NCI-H2107 treated with DMSO at 0.1 percent for 48 hours (cell line): ENCODE measurements around the gene ZNF804B.

Experiments used
- DNase-seq: peaks from one replicate; lab custom pipeline; 2025; ENCODE audit not compliant: unreplicated experiment; lab: John Stamatoyannopoulos, UW

ZNF804B gene

GRCh38 chr7:89247207-89247606 is 487.7 kb downstream of the ZNF804B start:
- DNase-seq, result no peak

- no peak for DNase-seq
Observed at GRCh38 chr7:89259085-89259484, 499.6 kb downstream of the ZNF804B start.

GRCh38 chr7:89264126-89264525 is 504.6 kb downstream of the ZNF804B start:
- DNase-seq, result no peak

DNA sequence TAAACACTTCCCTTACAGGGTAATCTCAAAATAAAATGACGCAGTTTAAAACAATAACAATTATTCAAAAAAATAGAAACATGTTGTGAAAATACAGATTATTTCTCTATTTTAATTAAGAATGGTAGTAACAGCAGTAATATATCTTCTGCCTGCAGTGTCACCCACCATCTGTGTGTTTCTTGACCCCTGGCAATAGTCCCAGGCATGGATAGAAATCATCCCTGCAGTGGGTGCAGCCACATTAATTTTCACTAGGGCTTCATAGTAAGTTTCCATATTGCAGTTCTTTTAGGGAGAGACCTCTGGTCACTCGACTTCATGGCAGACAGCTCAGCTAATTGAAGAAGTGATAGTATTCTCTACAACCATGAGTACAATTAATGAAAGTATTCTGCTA is 506.1 kb downstream of the ZNF804B start:
- DNase-seq, result no peak

GRCh38 chr7:89283302-89283701 is 523.8 kb downstream of the ZNF804B start:
- no peak for DNase-seq

DNA sequence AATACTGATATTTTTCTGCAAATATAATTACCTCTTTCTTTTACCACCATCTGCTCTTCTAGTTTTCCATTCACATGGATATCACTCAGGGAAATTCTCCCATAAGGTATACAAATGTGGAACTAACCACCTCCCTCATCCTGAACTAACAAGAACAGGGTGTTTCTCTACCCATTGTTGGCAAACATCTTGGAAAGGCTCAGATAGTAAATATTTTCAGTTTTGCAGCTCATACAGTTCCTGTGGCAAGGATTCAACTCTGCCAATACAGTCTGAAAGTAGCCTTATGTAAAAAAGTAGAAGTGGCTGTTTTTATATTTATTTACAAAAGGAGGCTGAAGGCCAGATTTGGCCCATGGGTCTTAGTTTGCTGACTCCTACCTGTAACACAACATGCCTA is 549.0 kb downstream of the ZNF804B start:
- DNase-seq, result no peak

DNA sequence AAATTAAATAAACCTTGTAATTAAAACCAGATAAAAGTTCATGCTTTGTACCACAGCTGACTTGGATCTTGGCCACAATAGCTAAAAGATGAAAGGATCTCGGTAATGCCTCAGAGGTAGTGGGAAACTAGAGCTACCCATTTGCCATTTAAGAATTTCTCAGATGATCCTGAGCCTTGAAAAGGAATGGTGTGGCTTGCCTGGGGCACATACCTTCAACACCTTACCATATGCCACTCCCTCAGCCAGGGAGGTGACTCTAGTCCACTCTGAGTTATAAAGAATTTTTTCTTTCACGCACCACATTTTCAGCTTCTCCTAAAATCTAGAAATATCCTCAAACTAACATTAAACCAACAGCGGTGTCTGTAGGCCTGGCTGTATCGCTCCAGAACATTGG is 552.4 kb downstream of the ZNF804B start:
- DNase-seq, result no peak

GRCh38 chr7:89312551-89312950 is 553.1 kb downstream of the ZNF804B start:
- no peak for DNase-seq

- DNase-seq, result no peak
Observed at GRCh38 chr7:89316584-89317251, 557.2 kb downstream of the ZNF804B start.

DNA sequence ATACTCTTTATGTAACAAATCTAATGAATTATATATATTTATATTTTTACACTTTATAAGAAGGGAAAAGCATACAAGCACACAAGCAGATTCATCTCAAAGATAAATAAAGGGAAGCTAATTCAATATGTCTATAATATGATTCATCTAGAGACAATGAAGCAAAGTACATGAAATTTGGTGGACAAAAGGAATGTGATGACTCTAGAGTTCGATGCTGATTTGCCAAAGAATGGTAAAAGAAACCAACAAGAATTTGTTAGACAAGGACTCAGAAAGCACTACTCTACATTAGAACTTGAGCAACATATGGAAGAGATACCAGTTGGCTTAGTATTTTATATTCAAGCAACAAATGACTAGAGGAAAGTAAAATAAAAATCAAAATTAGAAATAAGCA is 572.5 kb downstream of the ZNF804B start:
- DNase-seq, result no peak

GRCh38 chr7:89334797-89335196 is 575.3 kb downstream of the ZNF804B start:
- no peak for DNase-seq

DNA sequence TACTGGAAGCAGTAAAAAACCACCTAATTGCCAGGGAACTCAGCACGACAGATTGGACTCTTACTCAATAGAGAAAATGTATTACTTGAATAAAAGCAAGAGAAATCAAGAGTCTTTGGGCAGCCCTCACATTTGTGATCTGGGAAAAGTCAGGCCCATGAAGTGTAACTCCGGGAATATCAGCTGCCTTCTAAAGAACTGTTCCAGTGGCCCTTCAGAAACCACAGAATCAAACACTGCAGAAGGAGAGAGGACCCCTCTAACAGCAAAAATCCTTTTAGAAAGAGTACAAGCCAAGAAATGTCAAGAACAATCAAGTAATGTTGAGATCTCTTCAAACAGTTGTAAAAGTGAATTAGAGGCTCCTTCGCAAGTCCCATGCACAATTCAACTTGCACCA is 576.0 kb downstream of the ZNF804B start:
- DNase-seq, result no peak

DNA sequence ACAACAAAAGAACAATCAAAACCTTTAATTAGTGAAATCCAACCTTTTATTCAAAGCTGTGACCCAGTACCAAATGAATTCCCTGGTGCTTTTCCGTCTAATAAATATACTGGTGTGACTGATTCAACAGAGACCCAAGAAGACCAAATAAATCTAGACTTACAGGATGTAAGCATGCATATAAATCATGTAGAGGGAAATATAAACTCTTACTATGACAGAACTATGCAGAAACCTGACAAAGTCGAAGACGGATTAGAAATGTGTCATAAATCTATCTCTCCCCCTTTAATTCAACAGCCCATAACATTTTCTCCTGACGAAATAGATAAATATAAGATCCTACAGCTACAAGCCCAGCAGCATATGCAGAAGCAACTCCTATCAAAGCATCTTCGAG is 576.6 kb downstream of the ZNF804B start:
- DNase-seq, result no peak

DNA sequence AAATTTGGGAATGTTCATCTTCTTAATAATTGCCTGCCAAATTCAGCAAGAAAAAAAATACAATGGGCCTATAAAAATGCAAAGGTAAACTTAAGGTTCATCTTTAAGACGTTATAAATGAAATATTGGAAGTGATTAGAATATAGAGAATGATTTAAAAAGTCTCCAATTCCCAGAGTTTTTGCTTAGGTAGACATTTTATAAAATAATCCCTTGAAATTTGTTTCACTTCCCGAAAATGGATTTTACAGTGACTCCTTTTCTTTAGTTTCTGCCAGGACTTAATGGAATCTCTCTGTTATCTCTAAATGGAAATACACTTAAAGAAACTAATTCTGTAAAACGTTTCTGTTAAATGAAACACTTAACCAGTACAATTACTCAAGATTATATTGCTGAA is 580.2 kb downstream of the ZNF804B start:
- no peak for DNase-seq

- no peak for DNase-seq
Observed at GRCh38 chr7:89357121-89357520, 597.6 kb downstream of the ZNF804B start.

GRCh38 chr7:89377219-89377618 is 617.7 kb downstream of the ZNF804B start:
- DNase-seq, result no peak

- no peak for DNase-seq
Observed at GRCh38 chr7:89385411-89385810, 625.9 kb downstream of the ZNF804B start.
